K562 (cell line): ENCODE measurements around the gene NSRP1.

ENCODE experiments used
- CGGBP1 ChIP-seq: fragments of 250-450 bp; sonication (Bioruptor Pico); IDR thresholded peaks from 2 replicates; pipeline ENCODE4 v1.9.0; 2021; ENCODE audit warnings: mild to moderate bottlenecking
- CHCHD3 ChIP-seq: fragments of 250-450 bp; sonication (Bioruptor Pico); IDR thresholded peaks from 2 replicates; pipeline ENCODE4 v2.1.2; 2022; ENCODE audit warnings: mild to moderate bottlenecking
- EZH2 ChIP-seq: IDR thresholded peaks from 2 replicates; pipeline ENCODE4 v1.6.1; 2012; ENCODE audit warnings: low read depth, mild to moderate bottlenecking, inconsistent platforms, low read length, borderline replicate concordance
- FOXP4 ChIP-seq: sonication (generic); formaldehyde crosslinking; IDR thresholded peaks from 2 replicates; pipeline ENCODE4 v1.8.0; 2022; ENCODE audit warnings: mild to moderate bottlenecking, missing genetic modification reagents, borderline replicate concordance
- GATA2 ChIP-seq: sonication (generic); formaldehyde crosslinking; IDR thresholded peaks from 2 replicates; pipeline ENCODE4 v1.4.0; 2020; ENCODE audit warnings: mild to moderate bottlenecking, missing genetic modification reagents
- GTF2F1 ChIP-seq: IDR thresholded peaks from 2 replicates; pipeline ENCODE4 v1.6.1; 2011; ENCODE audit warnings: low read depth, low read length, improper control_type of control experiment
- KLF6 ChIP-seq: fragments of 250-450 bp; sonication (Bioruptor Pico); IDR thresholded peaks from 2 replicates; pipeline ENCODE4 v1.4.0; 2020; ENCODE audit warnings: mild to moderate bottlenecking, moderate library complexity, borderline replicate concordance
- MTF1 ChIP-seq: fragments of 250-450 bp; sonication (Bioruptor Pico); IDR thresholded peaks from 2 replicates; pipeline ENCODE4 v1.9.0; 2021; ENCODE audit warnings: moderate library complexity, mild to moderate bottlenecking, inconsistent platforms, borderline replicate concordance
- NR3C1 ChIP-seq: sonication (generic); formaldehyde crosslinking; IDR thresholded peaks from 2 replicates; pipeline ENCODE4 v1.8.1; 2022; ENCODE audit warnings: missing genetic modification reagents
- SP1 ChIP-seq: sonication (generic); formaldehyde crosslinking; IDR thresholded peaks from 2 replicates; pipeline ENCODE4 v1.8.1; 2022; ENCODE audit warnings: mild to moderate bottlenecking, missing genetic modification reagents
- TAF1 ChIP-seq: IDR thresholded peaks from 2 replicates; pipeline ENCODE4 v1.6.1; 2011; ENCODE audit warnings: mild to moderate bottlenecking, low read length, moderate library complexity; ENCODE audit not compliant: insufficient read depth, control insufficient read depth, severe bottlenecking; ENCODE audit errors: extremely low read depth
- TF ChIP-seq, protein P1 (sequence below): IDR thresholded peaks from 2 replicates; pipeline ENCODE4 v1.6.1; 2016; ENCODE audit warnings: missing genetic modification characterization, missing compliant biosample characterization
- TF ChIP-seq, protein P2 (sequence below): sonication (generic); formaldehyde crosslinking; IDR thresholded peaks from 2 replicates; pipeline ENCODE4 v1.8.0; 2022; ENCODE audit warnings: mild to moderate bottlenecking, low read depth, missing genetic modification reagents
- TF ChIP-seq, protein P3 (sequence below), 3 experiments: IDR thresholded peaks in 2 of 3; conservative IDR thresholded peaks in 1 of 3; 2 replicates each; pipeline ENCODE4 v1.5.1; 2011 to 2012; ENCODE audit warnings: low read length in 3 of 3, mild to moderate bottlenecking in 3 of 3, control low read depth in 2 of 3, improper control_type of control experiment in 1 of 3, inconsistent platforms in 1 of 3, low read depth in 1 of 3, mixed read lengths in 1 of 3, moderate library complexity in 1 of 3; ENCODE audit not compliant: insufficient read depth in 2 of 3

GRCh38 chr17:30165147-30165546 lies 48.5 kb downstream of the NSRP1 start:
- TF ChIP-seq, protein P1, sequence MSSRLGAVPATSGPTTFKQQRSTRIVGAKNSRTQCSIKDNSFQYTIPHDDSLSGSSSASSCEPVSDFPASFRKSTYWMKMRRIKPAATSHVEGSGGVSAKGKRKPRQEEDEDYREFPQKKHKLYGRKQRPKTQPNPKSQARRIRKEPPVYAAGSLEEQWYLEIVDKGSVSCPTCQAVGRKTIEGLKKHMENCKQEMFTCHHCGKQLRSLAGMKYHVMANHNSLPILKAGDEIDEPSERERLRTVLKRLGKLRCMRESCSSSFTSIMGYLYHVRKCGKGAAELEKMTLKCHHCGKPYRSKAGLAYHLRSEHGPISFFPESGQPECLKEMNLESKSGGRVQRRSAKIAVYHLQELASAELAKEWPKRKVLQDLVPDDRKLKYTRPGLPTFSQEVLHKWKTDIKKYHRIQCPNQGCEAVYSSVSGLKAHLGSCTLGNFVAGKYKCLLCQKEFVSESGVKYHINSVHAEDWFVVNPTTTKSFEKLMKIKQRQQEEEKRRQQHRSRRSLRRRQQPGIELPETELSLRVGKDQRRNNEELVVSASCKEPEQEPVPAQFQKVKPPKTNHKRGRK (tag) = no peak
- no peak for TF ChIP-seq CGGBP1
- no peak for TF ChIP-seq FOXP4 (CRISPR knock-in tag)
- no peak for TF ChIP-seq MTF1 (CRISPR knock-in tag)
- TF ChIP-seq GTF2F1 = no peak
- TF ChIP-seq, protein P2, sequence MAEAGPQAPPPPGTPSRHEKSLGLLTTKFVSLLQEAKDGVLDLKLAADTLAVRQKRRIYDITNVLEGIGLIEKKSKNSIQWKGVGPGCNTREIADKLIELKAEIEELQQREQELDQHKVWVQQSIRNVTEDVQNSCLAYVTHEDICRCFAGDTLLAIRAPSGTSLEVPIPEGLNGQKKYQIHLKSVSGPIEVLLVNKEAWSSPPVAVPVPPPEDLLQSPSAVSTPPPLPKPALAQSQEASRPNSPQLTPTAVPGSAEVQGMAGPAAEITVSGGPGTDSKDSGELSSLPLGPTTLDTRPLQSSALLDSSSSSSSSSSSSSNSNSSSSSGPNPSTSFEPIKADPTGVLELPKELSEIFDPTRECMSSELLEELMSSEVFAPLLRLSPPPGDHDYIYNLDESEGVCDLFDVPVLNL (CRISPR knock-in tag) = no peak
- TF ChIP-seq, protein P3, sequence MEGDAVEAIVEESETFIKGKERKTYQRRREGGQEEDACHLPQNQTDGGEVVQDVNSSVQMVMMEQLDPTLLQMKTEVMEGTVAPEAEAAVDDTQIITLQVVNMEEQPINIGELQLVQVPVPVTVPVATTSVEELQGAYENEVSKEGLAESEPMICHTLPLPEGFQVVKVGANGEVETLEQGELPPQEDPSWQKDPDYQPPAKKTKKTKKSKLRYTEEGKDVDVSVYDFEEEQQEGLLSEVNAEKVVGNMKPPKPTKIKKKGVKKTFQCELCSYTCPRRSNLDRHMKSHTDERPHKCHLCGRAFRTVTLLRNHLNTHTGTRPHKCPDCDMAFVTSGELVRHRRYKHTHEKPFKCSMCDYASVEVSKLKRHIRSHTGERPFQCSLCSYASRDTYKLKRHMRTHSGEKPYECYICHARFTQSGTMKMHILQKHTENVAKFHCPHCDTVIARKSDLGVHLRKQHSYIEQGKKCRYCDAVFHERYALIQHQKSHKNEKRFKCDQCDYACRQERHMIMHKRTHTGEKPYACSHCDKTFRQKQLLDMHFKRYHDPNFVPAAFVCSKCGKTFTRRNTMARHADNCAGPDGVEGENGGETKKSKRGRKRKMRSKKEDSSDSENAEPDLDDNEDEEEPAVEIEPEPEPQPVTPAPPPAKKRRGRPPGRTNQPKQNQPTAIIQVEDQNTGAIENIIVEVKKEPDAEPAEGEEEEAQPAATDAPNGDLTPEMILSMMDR (IDR thresholded peaks at IDR 0.05 in 2 of 3, conservative IDR thresholded peaks at IDR 0.05 in 1 of 3; ENCODE audit: insufficient read depth in 2 of 3, low read depth in 1 of 3, low read length in 3 of 3) = no peak
- TF ChIP-seq NR3C1 (CRISPR knock-in tag) = no peak
- TF ChIP-seq EZH2 = no peak
- TF ChIP-seq CHCHD3 = no peak
- no peak for TF ChIP-seq GATA2
- TF ChIP-seq KLF6 (CRISPR knock-in tag) = no peak
- TF ChIP-seq SP1 (CRISPR knock-in tag) = no peak
- TF ChIP-seq TAF1 = no peak
